Psoas muscle (tissue), 8 donors: ENCODE data around the gene CENPQ. TPM values are rescaled to one million over a fixed set of nuclear protein-coding genes. Genes with fewer than 3 reads are reported as not detected.

ENCODE experiments used
- ATAC-seq, 4 donors: fragments of 200-7000 bp; cut with Tn5 transposase; one replicate each; pipeline ENCODE4 v1.9.1; 2020; ENCODE audit warnings: moderate library complexity in 3 of 4, mild to moderate bottlenecking in 2 of 4
- DNase-seq, 2 donors: peaks; one replicate each; pipeline ENCODE4 v3.0.0-alpha.2; 2020
- H3K27ac ChIP-seq: fragments of 200-600 bp; one replicate; pipeline ENCODE4 v1.8.0; 2022
- H3K27me3 ChIP-seq, 3 donors: fragments of 200-600 bp in 1 of 3; one replicate each; pipeline versions ENCODE4 v1.6.1 to v1.8.0; 2013 to 2022; ENCODE audit warnings: low read length in 2 of 3, mild to moderate bottlenecking in 2 of 3, moderate library complexity in 1 of 3; ENCODE audit not compliant: insufficient read depth in 3 of 3
- H3K36me3 ChIP-seq, 2 donors: fragments of 200-600 bp in 1 of 2; one replicate each; pipeline versions ENCODE4 v1.6.1 to v1.8.0; 2013 to 2022; ENCODE audit warnings: low read depth in 1 of 2, mild to moderate bottlenecking in 1 of 2, moderate library complexity in 1 of 2; ENCODE audit not compliant: insufficient read depth in 1 of 2
- H3K4me1 ChIP-seq: fragments of 200-600 bp; one replicate; pipeline ENCODE4 v1.8.0; 2022
- H3K4me3 ChIP-seq: fragments of 200-600 bp; one replicate; pipeline ENCODE4 v1.8.0; 2022; ENCODE audit warnings: mild to moderate bottlenecking
- H3K9me3 ChIP-seq: fragments of 200-600 bp; one replicate; pipeline ENCODE4 v1.8.0; 2022
- CTCF ChIP-seq: fragments of 200-600 bp; IDR thresholded peaks from one replicate; pipeline ENCODE4 v1.8.0; 2022; ENCODE audit warnings: antibody characterized with exemption
- WGBS, 3 donors: extraction: QIAGEN DNeasy Blood & Tissue Kit; methylation state at CpG; one replicate each; pipeline versions ENCODE4 v1.1.6 to v1.1.7; 2013; 5-methylcytosine and 5-hydroxymethylcytosine counted together
- intact Hi-C, 2 donors: fragments of 100-400 bp; cut with DNase I; formaldehyde crosslinking; loops; one replicate each; pipeline versions ENCODE4 v1.11.0 to v1.14.2; 2022
- polyA plus RNA-seq, 3 donors: library from polyadenylated mRNA; stranded (reverse); fragments of 200-250 nt; gene quantifications; one replicate each; pipeline ENCODE4 v1.2.3, GENCODE V29; 2013
- total RNA-seq, 4 donors: library from RNA; stranded (reverse); fragmentation: NEBNext Ultra II Directional in 2 of 4; extraction: Animal tissue kit (Norgen Biotek cat#: 25700) in 2 of 4; gene quantifications; one replicate each; pipeline versions ENCODE4 v1.2.1 to v1.2.4, GENCODE V29; 2021 to 2023
- donor health status: healthy with polysubstance abuse.
- donor health status: DM: no; HTN: no; CAD: no; lungs with moderate emphysema.
- donor health status: Bipolar disorder and iron deficiency.
- donor health status: healthy.
- donor health status: DM: yes; HTN: yes; CAD: no.
- donor health status: DM: no; HTN: no; CAD: no.
- donor health status: DM: no; HTN: no; CAD: no.
- donor health status: DM: yes; HTN: yes; CAD: no.

Gene CENPQ
- total and polyA plus RNA-seq, 7 donors = 1.9 to 5.5 (median 3.5) TPM

GRCh38 chr6:49530141-49530776 lies 67.1 kb downstream of the CENPQ start:
- Histone ChIP-seq H3K36me3 (no peaks in the 10 kb centered on the region), H3K4me1 (no peaks in the 10 kb centered on the region), H3K27ac (no peak overlapping the region), H3K9me3 (no peaks in the 10 kb centered on the region), H3K27me3 (no peaks in the 10 kb centered on the region), H3K4me3 (no peak overlapping the region)
- DNase-seq (no peak), ATAC-seq (no peak)
- TF ChIP-seq CTCF = no peak
- 76 to 83% (median 77%) methylated on average over 2 of the region's 2 CpGs for WGBS, 3 donors
- intact Hi-C loops = loop anchor here in 1 of 2 donors (5.0 kb wide), 3 partner anchors 42 to 322 kb away; no protein-coding TSS in a partner anchor

GRCh38 chr6:49531774-49532569 lies 68.8 kb downstream of the CENPQ start:
- no peaks in the 10 kb centered on the region for H3K9me3 ChIP-seq
- DNase-seq (no peak), ATAC-seq (peak in 3 of 4 donors; percentile 47 to 78 (median 52))
- no peaks in the 10 kb centered on the region for H3K4me1 ChIP-seq
- no peaks in the 10 kb centered on the region for H3K36me3 ChIP-seq
- peak; percentile 78 for TF ChIP-seq CTCF
- intact Hi-C loops = loop anchor here in 1 of 2 donors (5.0 kb wide), 3 partner anchors 40 to 320 kb away; no protein-coding TSS in a partner anchor
- H3K27me3 ChIP-seq = no peaks in the 10 kb centered on the region
- no peak overlapping the region for H3K27ac ChIP-seq
- WGBS, 3 donors = 8 to 13% (median 10%) methylated on average over 3 of the region's 3 CpGs
- H3K4me3 ChIP-seq = peak overlapping the region; percentile 37

GRCh38 chr6:49535795-49536194 lies 72.6 kb downstream of the CENPQ start:
- DNase-seq (no peak), ATAC-seq (no peak)
- Histone ChIP-seq H3K36me3 (no peaks in the 10 kb centered on the region), H3K27ac (no peak overlapping the region), H3K4me1 (no peaks in the 10 kb centered on the region), H3K9me3 (no peaks in the 10 kb centered on the region), H3K27me3 (no peaks in the 10 kb centered on the region), H3K4me3 (no peak overlapping the region)
- intact Hi-C loops = no loop called here
- TF ChIP-seq CTCF = no peak
- 78 to 84% (median 81%) methylated on average over 5 of the region's 5 CpGs for WGBS, 3 donors

GRCh38 chr6:49539102-49539501 lies 75.9 kb downstream of the CENPQ start:
- H3K9me3 ChIP-seq = no peaks in the 10 kb centered on the region
- DNase-seq (no peak), ATAC-seq (no peak)
- no peaks in the 10 kb centered on the region for H3K36me3 ChIP-seq
- no peak overlapping the region for H3K4me3 ChIP-seq
- WGBS, 3 donors = 94 to 97% (median 96%) methylated on average over 3 of the region's 3 CpGs
- TF ChIP-seq CTCF = no peak
- no peaks in the 10 kb centered on the region for H3K27me3 ChIP-seq
- intact Hi-C loops = no loop called here
- H3K4me1 ChIP-seq = no peaks in the 10 kb centered on the region
- H3K27ac ChIP-seq = no peak overlapping the region
